ENCODE results near the gene HDAC2.

- TF ChIP-seq EP300 (IDR thresholded peaks at IDR 0.05; ENCODE audit: borderline replicate concordance) (no peak), MAX (IDR thresholded peaks at IDR 0.05) (no peak), FOXM1 (IDR thresholded peaks at IDR 0.05; ENCODE audit: borderline replicate concordance, low read depth) (no peak), REST (IDR thresholded peaks at IDR 0.05; ENCODE audit: low read depth) (no peak), YY1 (IDR thresholded peaks at IDR 0.05; ENCODE audit: low read depth) (no peak), USF1 (IDR thresholded peaks at IDR 0.05) (no peak)
Observed at GRCh38 chr6:113980937-113981554, 10.1 kb upstream of the HDAC2 start.
